ENCODE data around the gene DLG2. TPM values are rescaled to one million over a fixed set of nuclear protein-coding genes. Genes with fewer than 3 reads are reported as not detected.

DLG2 gene
- total RNA-seq, 2 experiments from 2014 or later = 2.0 to 2.1 TPM

- Mint-ChIP-seq H3K27ac (no peak overlapping the region), H3K4me3 (no peak overlapping the region), H3K4me1 (ENCODE audit: low read depth) (no peaks in the 10 kb centered on the region), H3K27me3 (no peaks in the 10 kb centered on the region), H3K9me3 (peaks cover 12% of the 10 kb centered on the region), H3K36me3 (ENCODE audit: low read depth) (no peaks in the 10 kb centered on the region)
- intact Hi-C loops (cut with DNase I, micrococcal nuclease) = no loop called here
- Histone ChIP-seq H3K4me3 (ENCODE audit: low read length) (no peak overlapping the region), H3K27me3 (ENCODE audit: control insufficient read depth in 1 of 2, insufficient read depth in 2 of 2, low read length in 2 of 2) (no peaks in the 10 kb centered on the region), H3K9me3 (ENCODE audit: control insufficient read depth in 1 of 2, insufficient read depth in 1 of 2, low read length in 2 of 2) (peaks cover 0 to 10% of the 10 kb centered on the region in 2 experiments), H3K27ac (ENCODE audit: low read depth in 1 of 2, low read length in 2 of 2) (no peak overlapping the region), H3K36me3 (ENCODE audit: insufficient read depth, low read length) (no peaks in the 10 kb centered on the region), H3K4me1 (ENCODE audit: insufficient read depth, low read length) (no peaks in the 10 kb centered on the region)
- POLR2A ChIA-PET = no interaction called here
- no peak for DNase-seq
- CTCF ChIA-PET = no interaction called here
- TF ChIP-seq, protein P1, sequence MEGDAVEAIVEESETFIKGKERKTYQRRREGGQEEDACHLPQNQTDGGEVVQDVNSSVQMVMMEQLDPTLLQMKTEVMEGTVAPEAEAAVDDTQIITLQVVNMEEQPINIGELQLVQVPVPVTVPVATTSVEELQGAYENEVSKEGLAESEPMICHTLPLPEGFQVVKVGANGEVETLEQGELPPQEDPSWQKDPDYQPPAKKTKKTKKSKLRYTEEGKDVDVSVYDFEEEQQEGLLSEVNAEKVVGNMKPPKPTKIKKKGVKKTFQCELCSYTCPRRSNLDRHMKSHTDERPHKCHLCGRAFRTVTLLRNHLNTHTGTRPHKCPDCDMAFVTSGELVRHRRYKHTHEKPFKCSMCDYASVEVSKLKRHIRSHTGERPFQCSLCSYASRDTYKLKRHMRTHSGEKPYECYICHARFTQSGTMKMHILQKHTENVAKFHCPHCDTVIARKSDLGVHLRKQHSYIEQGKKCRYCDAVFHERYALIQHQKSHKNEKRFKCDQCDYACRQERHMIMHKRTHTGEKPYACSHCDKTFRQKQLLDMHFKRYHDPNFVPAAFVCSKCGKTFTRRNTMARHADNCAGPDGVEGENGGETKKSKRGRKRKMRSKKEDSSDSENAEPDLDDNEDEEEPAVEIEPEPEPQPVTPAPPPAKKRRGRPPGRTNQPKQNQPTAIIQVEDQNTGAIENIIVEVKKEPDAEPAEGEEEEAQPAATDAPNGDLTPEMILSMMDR (IDR thresholded peaks at IDR 0.05) = no peak
- no peak for ATAC-seq (ENCODE audit: poor library complexity)
These were observed 1558.1 kb downstream of the DLG2 start for GRCh38 chr11:84069048-84069447.

DNA sequence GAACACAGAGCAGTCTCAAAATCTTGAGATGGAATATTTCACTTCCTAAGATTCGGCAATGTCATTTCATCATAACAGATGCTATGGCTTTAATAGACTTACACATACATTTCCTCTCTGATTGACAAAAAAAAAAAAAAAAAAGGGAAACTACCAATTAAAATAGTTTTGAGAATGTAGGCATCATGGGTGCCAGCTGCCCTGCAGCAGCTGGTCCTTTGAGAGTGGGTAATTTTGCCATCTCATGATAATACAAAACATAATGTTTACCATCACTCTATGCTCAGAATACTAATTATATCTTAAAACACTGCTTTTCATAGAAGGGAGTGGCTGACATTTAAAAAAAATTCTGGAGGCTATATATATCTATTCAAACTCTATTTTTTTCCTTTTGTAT, 1565.4 kb downstream of the DLG2 start:
- Mint-ChIP-seq H3K27me3 (no peaks in the 10 kb centered on the region), H3K27ac (no peak overlapping the region), H3K9me3 (peaks cover 16% of the 10 kb centered on the region), H3K4me1 (ENCODE audit: low read depth) (no peaks in the 10 kb centered on the region), H3K4me3 (no peak overlapping the region), H3K36me3 (ENCODE audit: low read depth) (no peaks in the 10 kb centered on the region)
- Histone ChIP-seq H3K9me3 (ENCODE audit: control insufficient read depth in 1 of 2, insufficient read depth in 1 of 2, low read length in 2 of 2) (peaks cover 0 to 4% of the 10 kb centered on the region in 2 experiments), H3K4me1 (ENCODE audit: insufficient read depth, low read length) (no peaks in the 10 kb centered on the region), H3K27ac (ENCODE audit: low read depth in 1 of 2, low read length in 2 of 2) (no peak overlapping the region), H3K36me3 (ENCODE audit: insufficient read depth, low read length) (no peaks in the 10 kb centered on the region), H3K4me3 (ENCODE audit: low read length) (no peak overlapping the region), H3K27me3 (ENCODE audit: control insufficient read depth in 1 of 2, insufficient read depth in 2 of 2, low read length in 2 of 2) (no peaks in the 10 kb centered on the region)
- ChIA-PET POLR2A (no interaction called here), CTCF (no interaction called here)
- TF ChIP-seq, protein P1 (IDR thresholded peaks at IDR 0.05) = no peak
- ATAC-seq (ENCODE audit: poor library complexity) (no peak), DNase-seq (no peak)
- intact Hi-C loops (cut with DNase I, micrococcal nuclease) = no loop called here

DNA sequence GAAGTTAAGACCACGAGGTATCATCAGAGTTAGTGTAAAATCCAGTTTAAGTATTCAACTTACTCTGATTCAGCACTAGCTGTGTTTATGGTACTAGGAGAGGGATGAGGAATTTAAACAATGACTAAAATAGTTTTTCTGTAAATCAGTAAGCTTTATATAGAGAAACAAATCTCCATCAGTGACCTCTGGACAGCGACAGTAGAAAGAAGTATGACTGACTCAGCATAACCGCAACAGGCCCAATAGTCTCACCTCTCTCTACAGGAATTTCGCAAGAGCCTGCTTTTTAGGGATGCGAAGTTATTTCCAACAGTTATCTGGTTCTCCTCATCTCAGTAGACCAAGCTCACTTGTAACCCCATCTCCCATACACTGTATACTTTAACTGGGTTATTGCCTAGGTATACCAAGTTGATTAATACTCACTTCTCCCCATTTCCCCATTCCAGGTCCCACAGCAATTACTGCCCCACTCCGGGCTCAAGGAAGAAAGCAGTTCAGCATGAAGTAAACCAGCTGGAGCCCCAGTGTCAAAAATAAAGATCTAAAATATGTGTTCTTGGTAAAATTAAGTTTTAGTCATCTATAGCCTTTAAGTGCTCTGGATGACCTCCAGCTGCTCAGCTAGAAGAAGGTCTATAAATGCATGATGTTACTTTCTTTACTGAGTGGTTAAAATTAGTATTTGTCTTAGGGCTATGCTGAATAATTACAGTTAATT, 1570.3 kb downstream of the DLG2 start:
- Histone ChIP-seq H3K36me3 (ENCODE audit: insufficient read depth, low read length) (no peaks in the 10 kb centered on the region), H3K4me1 (ENCODE audit: insufficient read depth, low read length) (no peaks in the 10 kb centered on the region), H3K4me3 (ENCODE audit: low read length) (no peak overlapping the region), H3K27me3 (ENCODE audit: control insufficient read depth in 1 of 2, insufficient read depth in 2 of 2, low read length in 2 of 2) (no peaks in the 10 kb centered on the region), H3K27ac (ENCODE audit: low read depth in 1 of 2, low read length in 2 of 2) (no peak overlapping the region), H3K9me3 (ENCODE audit: control insufficient read depth in 1 of 2, insufficient read depth in 1 of 2, low read length in 2 of 2) (peaks cover 0 to 5% of the 10 kb centered on the region in 2 experiments)
- POLR2A ChIA-PET = no interaction called here
- TF ChIP-seq, protein P1 (IDR thresholded peaks at IDR 0.05) = no peak
- no peak overlapping the region for H3K4me3 Mint-ChIP-seq
- no peak overlapping the region for H3K27ac Mint-ChIP-seq
- H3K4me1 Mint-ChIP-seq (ENCODE audit: low read depth) = no peaks in the 10 kb centered on the region
- intact Hi-C loops (cut with DNase I, micrococcal nuclease) = no loop called here
- DNase-seq = no peak
- no peaks in the 10 kb centered on the region for H3K27me3 Mint-ChIP-seq
- H3K9me3 Mint-ChIP-seq = peaks cover 19% of the 10 kb centered on the region
- CTCF ChIA-PET = no interaction called here
- H3K36me3 Mint-ChIP-seq (ENCODE audit: low read depth) = no peaks in the 10 kb centered on the region
- ATAC-seq (ENCODE audit: poor library complexity) = no peak
